ENCODE results near the gene IL23A. TPM values are rescaled to one million over a fixed set of nuclear protein-coding genes. Genes with fewer than 3 reads are reported as not detected.

IL23A gene
- total and polyA plus RNA-seq, 2 experiments from 2014 or later = 2.5 to 8.0 TPM

DNA sequence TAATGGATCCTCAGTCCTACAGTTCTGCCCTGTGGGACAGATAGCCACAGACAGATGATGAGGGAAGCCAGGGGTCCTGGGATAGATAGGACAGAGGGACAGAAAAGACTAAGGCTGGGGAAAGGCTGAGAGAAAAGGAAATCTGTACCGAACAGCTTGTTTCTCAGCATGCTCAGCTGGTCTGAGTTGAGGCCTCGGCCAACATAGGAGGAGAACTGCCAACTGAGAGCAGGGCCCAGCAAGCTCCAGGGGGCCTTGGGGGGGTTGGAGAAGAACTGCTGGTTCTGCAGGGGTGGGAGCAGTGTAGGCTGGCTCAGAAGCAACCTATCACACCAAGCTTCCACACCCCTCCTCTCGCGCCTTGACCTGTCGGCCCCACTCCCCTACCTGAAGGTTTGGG, 10.1 kb downstream of the IL23A start (continued):
- TF ChIP-seq, protein P1, sequence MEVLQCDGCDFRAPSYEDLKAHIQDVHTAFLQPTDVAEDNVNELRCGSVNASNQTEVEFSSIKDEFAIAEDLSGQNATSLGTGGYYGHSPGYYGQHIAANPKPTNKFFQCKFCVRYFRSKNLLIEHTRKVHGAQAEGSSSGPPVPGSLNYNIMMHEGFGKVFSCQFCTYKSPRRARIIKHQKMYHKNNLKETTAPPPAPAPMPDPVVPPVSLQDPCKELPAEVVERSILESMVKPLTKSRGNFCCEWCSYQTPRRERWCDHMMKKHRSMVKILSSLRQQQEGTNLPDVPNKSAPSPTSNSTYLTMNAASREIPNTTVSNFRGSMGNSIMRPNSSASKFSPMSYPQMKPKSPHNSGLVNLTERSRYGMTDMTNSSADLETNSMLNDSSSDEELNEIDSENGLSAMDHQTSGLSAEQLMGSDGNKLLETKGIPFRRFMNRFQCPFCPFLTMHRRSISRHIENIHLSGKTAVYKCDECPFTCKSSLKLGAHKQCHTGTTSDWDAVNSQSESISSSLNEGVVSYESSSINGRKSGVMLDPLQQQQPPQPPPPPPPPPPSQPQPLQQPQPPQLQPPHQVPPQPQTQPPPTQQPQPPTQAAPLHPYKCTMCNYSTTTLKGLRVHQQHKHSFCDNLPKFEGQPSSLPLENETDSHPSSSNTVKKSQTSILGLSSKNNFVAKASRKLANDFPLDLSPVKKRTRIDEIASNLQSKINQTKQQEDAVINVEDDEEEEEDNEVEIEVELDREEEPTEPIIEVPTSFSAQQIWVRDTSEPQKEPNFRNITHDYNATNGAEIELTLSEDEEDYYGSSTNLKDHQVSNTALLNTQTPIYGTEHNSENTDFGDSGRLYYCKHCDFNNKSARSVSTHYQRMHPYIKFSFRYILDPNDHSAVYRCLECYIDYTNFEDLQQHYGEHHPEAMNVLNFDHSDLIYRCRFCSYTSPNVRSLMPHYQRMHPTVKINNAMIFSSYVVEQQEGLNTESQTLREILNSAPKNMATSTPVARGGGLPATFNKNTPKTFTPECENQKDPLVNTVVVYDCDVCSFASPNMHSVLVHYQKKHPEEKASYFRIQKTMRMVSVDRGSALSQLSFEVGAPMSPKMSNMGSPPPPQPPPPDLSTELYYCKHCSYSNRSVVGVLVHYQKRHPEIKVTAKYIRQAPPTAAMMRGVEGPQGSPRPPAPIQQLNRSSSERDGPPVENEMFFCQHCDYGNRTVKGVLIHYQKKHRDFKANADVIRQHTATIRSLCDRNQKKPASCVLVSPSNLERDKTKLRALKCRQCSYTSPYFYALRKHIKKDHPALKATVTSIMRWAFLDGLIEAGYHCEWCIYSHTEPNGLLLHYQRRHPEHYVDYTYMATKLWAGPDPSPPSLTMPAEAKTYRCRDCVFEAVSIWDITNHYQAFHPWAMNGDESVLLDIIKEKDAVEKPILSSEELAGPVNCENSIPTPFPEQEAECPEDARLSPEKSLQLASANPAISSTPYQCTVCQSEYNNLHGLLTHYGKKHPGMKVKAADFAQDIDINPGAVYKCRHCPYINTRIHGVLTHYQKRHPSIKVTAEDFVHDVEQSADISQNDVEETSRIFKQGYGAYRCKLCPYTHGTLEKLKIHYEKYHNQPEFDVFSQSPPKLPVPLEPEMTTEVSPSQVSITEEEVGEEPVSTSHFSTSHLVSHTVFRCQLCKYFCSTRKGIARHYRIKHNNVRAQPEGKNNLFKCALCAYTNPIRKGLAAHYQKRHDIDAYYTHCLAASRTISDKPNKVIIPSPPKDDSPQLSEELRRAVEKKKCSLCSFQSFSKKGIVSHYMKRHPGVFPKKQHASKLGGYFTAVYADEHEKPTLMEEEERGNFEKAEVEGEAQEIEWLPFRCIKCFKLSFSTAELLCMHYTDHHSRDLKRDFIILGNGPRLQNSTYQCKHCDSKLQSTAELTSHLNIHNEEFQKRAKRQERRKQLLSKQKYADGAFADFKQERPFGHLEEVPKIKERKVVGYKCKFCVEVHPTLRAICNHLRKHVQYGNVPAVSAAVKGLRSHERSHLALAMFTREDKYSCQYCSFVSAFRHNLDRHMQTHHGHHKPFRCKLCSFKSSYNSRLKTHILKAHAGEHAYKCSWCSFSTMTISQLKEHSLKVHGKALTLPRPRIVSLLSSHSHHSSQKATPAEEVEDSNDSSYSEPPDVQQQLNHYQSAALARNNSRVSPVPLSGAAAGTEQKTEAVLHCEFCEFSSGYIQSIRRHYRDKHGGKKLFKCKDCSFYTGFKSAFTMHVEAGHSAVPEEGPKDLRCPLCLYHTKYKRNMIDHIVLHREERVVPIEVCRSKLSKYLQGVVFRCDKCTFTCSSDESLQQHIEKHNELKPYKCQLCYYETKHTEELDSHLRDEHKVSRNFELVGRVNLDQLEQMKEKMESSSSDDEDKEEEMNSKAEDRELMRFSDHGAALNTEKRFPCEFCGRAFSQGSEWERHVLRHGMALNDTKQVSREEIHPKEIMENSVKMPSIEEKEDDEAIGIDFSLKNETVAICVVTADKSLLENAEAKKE (CRISPR knock-in tag; IDR thresholded peaks at IDR 0.05) = no peak
- no peak for TF ChIP-seq ZNF114 (CRISPR knock-in tag; IDR thresholded peaks at IDR 0.05)
- TF ChIP-seq, protein P2, sequence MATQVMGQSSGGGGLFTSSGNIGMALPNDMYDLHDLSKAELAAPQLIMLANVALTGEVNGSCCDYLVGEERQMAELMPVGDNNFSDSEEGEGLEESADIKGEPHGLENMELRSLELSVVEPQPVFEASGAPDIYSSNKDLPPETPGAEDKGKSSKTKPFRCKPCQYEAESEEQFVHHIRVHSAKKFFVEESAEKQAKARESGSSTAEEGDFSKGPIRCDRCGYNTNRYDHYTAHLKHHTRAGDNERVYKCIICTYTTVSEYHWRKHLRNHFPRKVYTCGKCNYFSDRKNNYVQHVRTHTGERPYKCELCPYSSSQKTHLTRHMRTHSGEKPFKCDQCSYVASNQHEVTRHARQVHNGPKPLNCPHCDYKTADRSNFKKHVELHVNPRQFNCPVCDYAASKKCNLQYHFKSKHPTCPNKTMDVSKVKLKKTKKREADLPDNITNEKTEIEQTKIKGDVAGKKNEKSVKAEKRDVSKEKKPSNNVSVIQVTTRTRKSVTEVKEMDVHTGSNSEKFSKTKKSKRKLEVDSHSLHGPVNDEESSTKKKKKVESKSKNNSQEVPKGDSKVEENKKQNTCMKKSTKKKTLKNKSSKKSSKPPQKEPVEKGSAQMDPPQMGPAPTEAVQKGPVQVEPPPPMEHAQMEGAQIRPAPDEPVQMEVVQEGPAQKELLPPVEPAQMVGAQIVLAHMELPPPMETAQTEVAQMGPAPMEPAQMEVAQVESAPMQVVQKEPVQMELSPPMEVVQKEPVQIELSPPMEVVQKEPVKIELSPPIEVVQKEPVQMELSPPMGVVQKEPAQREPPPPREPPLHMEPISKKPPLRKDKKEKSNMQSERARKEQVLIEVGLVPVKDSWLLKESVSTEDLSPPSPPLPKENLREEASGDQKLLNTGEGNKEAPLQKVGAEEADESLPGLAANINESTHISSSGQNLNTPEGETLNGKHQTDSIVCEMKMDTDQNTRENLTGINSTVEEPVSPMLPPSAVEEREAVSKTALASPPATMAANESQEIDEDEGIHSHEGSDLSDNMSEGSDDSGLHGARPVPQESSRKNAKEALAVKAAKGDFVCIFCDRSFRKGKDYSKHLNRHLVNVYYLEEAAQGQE (IDR thresholded peaks at IDR 0.05; ENCODE audit: unreplicated experiment) = no peak
- TF ChIP-seq, protein P3, sequence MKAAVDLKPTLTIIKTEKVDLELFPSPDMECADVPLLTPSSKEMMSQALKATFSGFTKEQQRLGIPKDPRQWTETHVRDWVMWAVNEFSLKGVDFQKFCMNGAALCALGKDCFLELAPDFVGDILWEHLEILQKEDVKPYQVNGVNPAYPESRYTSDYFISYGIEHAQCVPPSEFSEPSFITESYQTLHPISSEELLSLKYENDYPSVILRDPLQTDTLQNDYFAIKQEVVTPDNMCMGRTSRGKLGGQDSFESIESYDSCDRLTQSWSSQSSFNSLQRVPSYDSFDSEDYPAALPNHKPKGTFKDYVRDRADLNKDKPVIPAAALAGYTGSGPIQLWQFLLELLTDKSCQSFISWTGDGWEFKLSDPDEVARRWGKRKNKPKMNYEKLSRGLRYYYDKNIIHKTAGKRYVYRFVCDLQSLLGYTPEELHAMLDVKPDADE (IDR thresholded peaks at IDR 0.05) = no peak
- no peak for TF ChIP-seq STAT1 (IDR thresholded peaks at IDR 0.05; ENCODE audit: unreplicated experiment)
